Measurements from ENCODE around the gene LIMK2.

LIMK2 gene

GRCh38 chr22:31268281-31268680 lies 56.2 kb downstream of the LIMK2 start:
- no peak for FAIRE-seq
- no peak for DNase-seq (ENCODE audit: insufficient read length, low spot score)
- no peak for TF ChIP-seq POLR2A (IDR thresholded peaks at IDR 0.05; ENCODE audit: low read depth, low read length)

GRCh38 chr22:31269892-31270579 lies 57.9 kb downstream of the LIMK2 start:
- no peak for TF ChIP-seq POLR2A (IDR thresholded peaks at IDR 0.05; ENCODE audit: low read depth, low read length)
- FAIRE-seq = no peak
- no peak for DNase-seq (ENCODE audit: insufficient read length, low spot score)

- TF ChIP-seq POLR2A (IDR thresholded peaks at IDR 0.05; ENCODE audit: low read depth, low read length) = no peak
- DNase-seq (ENCODE audit: insufficient read length, low spot score) (no peak), FAIRE-seq (no peak)
Observed at GRCh38 chr22:31271026-31271425, 58.9 kb downstream of the LIMK2 start.

GRCh38 chr22:31271485-31271884 lies 59.4 kb downstream of the LIMK2 start:
- TF ChIP-seq POLR2A (IDR thresholded peaks at IDR 0.05; ENCODE audit: low read depth, low read length) = no peak
- no peak for DNase-seq (ENCODE audit: insufficient read length, low spot score)
- FAIRE-seq = no peak

GRCh38 chr22:31272522-31273446 lies 60.7 kb downstream of the LIMK2 start:
- peak; percentile 44 for DNase-seq (ENCODE audit: insufficient read length, low spot score)
- FAIRE-seq = no peak
- TF ChIP-seq POLR2A (IDR thresholded peaks at IDR 0.05; ENCODE audit: low read depth, low read length) = no peak

GRCh38 chr22:31274017-31274416 lies 61.9 kb downstream of the LIMK2 start:
- DNase-seq (ENCODE audit: insufficient read length, low spot score) = no peak
- no peak for TF ChIP-seq POLR2A (IDR thresholded peaks at IDR 0.05; ENCODE audit: low read depth, low read length)
- FAIRE-seq = no peak

- DNase-seq (ENCODE audit: insufficient read length, low spot score) (no peak), FAIRE-seq (no peak)
- no peak for TF ChIP-seq POLR2A (IDR thresholded peaks at IDR 0.05; ENCODE audit: low read depth, low read length)
Observed at GRCh38 chr22:31275018-31275417, 62.9 kb downstream of the LIMK2 start.

- FAIRE-seq (no peak), DNase-seq (ENCODE audit: insufficient read length, low spot score) (no peak)
- TF ChIP-seq POLR2A (IDR thresholded peaks at IDR 0.05; ENCODE audit: low read depth, low read length) = no peak
Observed at GRCh38 chr22:31275576-31275975, 63.5 kb downstream of the LIMK2 start.

GRCh38 chr22:31276426-31277167 lies 64.5 kb downstream of the LIMK2 start:
- no peak for FAIRE-seq
- no peak for DNase-seq (ENCODE audit: insufficient read length, low spot score)
- no peak for TF ChIP-seq POLR2A (IDR thresholded peaks at IDR 0.05; ENCODE audit: low read depth, low read length)

GRCh38 chr22:31277741-31278140 lies 65.6 kb downstream of the LIMK2 start:
- DNase-seq (ENCODE audit: insufficient read length, low spot score) = no peak
- no peak for FAIRE-seq
- TF ChIP-seq POLR2A (IDR thresholded peaks at IDR 0.05; ENCODE audit: low read depth, low read length) = no peak

GRCh38 chr22:31278151-31278621 lies 66.1 kb downstream of the LIMK2 start:
- no peak for FAIRE-seq
- TF ChIP-seq POLR2A (IDR thresholded peaks at IDR 0.05; ENCODE audit: low read depth, low read length) = no peak
- DNase-seq (ENCODE audit: insufficient read length, low spot score) = no peak

GRCh38 chr22:31278626-31279326 lies 66.7 kb downstream of the LIMK2 start:
- TF ChIP-seq POLR2A (IDR thresholded peaks at IDR 0.05; ENCODE audit: low read depth, low read length) = no peak
- DNase-seq (ENCODE audit: insufficient read length, low spot score) (no peak), FAIRE-seq (no peak)

- no peak for TF ChIP-seq POLR2A (IDR thresholded peaks at IDR 0.05; ENCODE audit: low read depth, low read length)
- FAIRE-seq = no peak
- no peak for DNase-seq (ENCODE audit: insufficient read length, low spot score)
Observed at GRCh38 chr22:31279327-31279669, 67.2 kb downstream of the LIMK2 start.
